ENCODE results near the gene DHCR7.

The DHCR7 gene, protein sequence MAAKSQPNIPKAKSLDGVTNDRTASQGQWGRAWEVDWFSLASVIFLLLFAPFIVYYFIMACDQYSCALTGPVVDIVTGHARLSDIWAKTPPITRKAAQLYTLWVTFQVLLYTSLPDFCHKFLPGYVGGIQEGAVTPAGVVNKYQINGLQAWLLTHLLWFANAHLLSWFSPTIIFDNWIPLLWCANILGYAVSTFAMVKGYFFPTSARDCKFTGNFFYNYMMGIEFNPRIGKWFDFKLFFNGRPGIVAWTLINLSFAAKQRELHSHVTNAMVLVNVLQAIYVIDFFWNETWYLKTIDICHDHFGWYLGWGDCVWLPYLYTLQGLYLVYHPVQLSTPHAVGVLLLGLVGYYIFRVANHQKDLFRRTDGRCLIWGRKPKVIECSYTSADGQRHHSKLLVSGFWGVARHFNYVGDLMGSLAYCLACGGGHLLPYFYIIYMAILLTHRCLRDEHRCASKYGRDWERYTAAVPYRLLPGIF

DNA sequence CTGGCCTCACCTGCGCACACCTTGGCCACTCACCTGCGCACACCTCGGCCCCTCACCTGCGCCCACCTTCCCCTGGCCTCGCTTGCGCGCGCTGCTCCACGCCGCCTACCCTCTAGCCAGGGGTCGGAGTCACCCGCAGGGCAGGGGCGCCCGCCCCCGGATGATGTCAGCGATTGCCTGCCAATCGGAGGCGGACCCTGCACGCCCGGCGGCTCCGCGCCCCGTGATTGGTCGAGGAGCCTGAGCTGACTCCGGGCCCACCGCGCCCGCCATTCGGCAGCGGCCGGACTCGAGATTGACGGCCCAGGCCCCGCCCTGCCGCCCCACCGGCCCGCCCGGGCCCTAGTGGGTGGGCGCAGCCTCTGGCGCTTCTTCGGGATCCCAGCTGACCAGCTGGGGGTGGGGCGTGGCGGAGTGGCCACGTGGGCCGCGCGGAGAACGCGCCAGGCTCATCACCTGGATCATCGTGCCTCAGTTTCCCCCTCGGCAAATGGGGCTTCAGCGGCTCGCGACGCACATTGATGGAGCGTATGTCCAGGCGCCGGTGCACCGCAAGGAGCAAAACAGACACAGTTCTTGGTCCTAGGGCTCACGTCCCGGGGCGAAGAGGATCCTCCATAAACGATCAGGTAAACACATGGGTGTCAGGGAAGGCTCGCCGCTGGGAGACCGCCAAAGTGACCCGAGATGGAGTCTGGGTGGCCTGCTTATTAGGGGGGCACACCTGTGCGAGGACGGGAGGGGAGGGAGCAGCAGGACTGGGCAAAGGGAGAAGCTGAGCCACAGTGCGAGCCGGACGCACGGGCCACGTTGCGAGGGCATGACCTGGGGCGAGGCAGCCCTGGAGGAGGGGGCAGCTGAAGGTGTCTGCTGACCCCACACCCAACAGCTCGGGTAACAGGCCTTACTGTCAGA is at the start of gene DHCR7:
TSS of gene DHCR7 (minus strand) at position 137 of the 915 bp plus-strand sequence. CDS start 3,441 bp downstream, outside the sequence.
- DNase-seq, result peak; percentile 86

DNA sequence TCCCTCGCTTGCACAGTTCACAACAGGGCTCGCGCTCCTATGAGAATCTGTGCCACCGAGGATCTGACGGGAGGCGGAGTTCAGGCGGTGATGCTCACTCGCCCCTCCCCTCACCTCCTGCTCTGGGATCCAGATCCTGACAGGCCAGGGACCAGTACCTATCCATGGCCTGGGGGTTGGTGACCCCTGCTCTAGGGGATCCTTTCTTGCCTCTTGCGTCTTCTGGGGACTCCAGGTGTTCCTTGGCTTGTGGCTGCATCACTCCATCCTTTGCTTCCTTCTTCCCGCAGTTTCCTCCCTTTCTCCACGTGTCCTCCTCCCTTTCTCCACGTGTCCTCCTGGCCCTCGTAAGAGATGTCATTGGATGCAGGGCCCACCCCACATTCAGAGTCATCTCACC is 48.2 kb upstream of the DHCR7 start:
- DNase-seq, result no peak

DNA sequence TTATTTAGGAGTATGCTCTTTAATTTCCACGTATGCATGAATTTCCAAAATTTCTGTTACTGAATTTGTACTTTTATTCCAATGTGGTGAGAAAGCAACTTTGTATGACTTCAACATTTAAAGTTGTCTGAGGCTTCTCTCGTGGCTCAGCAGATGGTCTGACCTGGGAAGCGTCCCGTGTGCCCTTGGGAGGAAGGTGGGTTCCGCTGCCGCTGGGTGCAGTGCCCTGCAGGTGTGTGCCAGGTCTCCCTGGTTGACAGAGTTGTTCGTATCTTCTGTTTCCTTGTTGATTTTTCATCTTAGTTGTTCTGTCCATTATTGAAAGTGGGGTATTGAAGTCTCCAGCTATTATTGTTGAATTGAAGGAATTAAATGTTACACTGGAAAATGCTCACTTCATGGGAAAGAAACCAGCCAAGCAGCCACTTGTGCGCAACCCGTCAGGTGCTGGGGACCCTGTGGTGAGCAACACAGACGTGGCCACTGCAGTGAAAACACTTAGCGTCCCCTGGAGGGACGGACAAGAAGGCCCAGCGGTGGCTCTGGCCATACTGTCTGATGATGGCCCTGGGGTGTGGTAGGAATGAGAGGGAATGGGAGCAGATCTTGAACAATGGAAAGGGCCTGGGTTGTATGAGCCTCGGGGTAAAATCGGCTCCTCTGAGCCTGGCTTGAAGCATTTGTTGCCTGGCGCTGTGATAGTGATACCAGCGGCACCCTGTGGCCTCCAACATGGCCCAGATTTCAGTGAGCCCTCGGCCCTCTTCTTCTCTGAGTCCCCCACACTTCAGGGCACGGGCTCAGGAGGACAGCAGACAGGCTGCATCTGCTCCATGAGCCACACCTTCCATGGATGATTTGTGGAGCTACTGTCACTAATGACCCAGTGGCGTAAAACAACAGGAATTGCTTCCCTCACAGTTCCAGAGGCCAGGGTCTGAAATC is 47.4 kb upstream of the DHCR7 start:
- DNase-seq, result no peak

DNA sequence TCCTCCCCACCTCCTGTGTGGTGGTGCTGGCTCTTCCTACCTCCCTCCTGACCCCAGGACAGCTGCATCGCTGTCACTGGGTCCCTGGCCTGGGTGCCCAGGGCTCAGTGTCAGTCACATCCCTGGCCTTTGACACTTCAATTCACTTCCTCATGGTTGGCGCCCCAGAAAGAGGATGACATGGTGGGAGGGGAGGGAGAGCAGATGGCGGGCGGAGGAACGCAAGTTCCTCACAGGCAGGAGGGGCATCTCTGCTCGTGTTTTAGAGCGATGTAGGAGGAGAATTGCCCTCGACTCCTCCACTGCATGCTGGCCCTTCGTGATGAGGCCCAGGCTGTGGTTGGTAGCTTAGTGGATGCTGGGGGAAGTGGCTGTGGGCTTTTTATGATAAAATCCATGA is 43.7 kb upstream of the DHCR7 start:
- DNase-seq, result no peak

DNA sequence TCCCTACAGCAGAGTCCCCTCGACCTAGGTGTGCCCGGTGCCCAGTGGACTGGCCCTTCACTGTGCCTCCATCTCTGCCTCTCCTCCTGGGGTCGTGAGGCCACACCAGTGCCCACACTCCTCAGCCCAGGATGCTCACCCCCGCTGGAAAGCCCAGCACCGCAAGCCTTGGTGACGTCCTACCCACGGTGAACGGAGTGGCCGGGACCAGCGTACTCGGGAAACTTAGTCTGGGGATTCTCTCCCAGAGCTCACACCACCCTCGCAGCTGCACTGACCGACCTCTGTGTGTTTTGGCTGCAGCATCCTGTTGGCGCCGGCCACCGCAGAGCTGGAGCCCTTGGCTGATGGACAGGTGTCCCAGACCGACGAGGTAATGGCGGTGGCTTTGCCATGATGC is 43.3 kb upstream of the DHCR7 start:
- no peak for DNase-seq

DNA sequence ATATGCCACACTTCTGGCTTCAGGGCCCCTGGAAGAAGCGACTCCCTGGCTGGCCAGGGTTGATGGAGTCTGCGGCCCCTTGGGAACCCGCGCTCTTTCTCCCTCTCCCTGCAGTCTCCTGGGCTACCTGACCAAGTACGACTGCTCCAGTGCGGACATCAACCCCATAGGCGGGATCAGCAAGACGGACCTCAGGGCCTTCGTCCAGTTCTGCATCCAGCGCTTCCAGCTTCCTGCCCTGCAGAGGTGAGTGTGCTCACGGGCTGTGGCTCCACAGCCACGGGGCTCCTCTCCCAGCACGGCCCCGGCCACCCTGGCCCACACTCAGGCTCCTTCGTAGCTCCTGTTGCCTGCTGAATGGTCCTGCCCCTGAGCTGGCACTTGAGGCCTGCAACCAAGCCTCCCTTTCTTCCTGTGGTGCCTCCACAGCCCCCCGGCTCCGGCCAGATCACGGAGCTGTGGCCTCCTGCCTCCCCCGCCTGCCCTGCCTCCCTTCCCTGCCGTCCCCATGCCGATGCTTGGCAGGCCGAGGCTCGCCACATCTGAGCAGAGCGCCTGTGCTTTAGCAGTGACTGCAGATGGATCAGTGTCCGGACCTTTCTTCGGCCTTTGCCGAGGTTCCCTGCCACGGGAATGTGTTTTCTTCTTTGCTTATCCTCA is 42.7 kb upstream of the DHCR7 start:
- no peak for DNase-seq

DNA sequence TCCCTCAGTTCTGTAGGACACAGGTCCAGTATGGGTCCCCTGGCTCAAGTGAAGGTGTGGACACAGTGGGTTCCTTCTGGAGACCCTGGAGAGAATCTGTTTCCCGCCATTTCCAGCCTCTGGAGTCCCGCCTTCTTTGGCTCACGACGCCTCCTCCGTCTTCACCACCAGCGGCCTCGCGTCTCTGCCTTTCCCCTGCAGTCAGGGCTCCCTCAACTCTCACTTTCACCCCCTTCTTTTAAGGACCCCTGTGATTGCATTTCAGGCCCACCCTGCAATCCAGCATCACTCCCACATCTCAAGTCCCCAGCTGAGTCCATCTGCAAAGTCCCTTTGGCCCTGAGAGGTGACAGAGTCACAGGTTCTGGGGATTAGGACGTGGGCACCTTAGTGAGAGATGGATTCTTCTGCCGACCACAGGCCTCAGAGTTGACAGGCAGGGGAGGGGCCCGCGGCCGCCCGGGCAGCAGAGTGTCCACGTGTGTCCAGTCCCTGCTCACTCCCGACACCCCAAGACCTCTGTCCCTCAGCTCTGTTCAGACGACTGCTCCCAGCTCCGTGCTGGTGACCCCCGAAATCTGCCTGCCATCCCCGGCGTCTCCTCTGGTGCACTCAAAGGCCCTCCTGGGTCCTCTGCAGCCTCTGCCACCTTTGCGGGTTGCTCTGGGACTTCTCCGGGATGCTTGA is 42.0 kb upstream of the DHCR7 start:
- no peak for DNase-seq

DNA sequence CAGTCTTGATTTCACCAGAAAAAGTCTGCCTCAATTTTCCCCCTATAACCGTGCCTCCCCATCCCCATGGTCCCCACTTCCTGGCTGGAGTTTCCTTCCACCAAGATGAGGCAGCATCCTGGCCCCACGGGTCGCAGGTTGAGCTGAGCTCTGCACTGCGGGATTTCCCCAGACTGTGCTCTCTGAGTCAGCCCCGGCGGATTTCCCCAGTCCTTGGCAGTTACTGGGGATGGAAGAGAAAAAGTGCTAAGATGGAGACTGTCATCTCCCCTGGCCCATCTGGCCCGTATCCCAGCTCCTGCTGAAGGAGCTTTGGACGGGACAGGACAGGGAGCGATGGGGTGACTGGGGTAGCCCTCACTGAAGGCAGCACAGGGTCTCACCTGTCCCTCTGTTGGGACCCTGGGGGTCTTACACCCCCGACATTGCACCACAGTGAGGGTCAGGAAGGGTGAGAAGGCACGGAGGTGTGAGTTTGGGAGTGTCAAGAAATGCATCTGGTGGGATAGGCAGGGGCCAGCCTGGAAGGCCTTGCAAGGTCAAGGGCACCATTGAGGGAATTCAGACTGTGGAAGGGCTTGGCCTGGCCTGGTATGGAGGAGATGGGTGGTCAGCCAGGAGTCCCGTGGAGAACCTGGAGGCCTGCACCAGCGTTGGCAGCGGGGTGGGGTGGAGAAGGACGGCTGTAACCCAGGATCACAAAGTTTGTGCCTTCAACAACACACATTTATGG is 41.3 kb upstream of the DHCR7 start:
- DNase-seq, result no peak

DNA sequence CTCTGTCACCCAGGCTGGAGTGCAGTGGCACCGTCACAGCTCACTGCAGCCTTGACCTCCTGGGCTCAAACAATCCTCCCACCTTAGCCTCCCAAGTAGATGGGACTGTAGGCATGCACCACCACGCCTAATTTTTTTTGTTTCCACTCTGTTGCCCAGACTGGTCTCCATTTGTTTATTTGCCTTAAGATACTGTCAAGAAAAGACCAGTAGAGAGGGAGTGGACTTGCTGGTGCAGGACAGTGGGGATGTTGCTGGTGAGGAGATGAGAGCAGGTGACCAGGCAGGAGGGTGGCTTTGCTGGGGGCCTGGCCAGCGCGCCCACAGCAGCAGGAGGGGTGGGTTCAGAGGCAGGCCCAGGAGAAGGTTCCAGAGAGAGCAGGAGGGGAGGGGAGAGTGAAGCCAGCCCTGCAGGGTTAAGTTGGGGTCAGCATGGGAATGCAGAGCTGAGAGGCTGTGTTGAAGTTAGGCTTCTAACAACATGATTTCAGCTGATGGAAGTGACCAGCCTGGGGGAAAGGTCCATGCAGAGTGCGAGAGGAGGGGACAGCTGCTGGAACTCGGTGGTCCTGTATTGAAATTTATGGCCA is 40.6 kb upstream of the DHCR7 start:
- no peak for DNase-seq

DNA sequence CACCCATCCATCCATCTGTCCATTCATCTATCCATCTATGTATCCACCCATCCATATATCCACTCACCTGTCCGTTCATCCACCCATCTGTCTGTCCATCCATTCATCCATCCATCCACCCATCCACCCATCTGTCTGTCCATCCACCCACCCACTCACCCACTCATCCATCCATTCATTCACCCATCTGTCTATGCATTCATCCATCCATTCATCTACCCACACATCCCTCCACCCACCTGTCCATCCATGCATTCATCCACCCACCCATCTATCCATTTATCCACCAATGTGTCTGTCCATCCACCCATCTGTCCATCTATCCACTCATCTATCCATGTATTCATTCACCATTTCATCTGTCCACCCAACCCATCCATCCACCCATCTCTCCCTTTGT is 38.1 kb upstream of the DHCR7 start:
- no peak for DNase-seq

DNA sequence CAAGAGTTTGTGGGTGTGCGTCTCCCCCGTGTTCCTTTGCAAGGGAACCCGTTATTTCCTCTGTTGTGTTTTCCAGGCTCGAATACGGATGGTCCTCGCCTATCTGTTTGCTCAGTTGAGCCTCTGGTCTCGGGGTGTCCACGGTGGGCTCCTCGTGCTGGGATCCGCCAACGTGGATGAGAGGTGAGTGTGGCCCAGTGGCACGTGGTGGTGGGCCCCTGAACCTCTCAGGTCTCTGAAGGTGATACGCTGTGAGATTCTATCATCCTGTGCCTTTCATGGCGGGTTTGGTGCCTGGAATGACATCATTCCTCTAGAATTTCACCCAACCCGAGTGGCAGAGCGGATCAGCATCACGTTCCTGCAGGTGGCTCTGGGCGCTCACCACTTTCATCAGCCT is 37.3 kb upstream of the DHCR7 start:
- no peak for DNase-seq

DNA sequence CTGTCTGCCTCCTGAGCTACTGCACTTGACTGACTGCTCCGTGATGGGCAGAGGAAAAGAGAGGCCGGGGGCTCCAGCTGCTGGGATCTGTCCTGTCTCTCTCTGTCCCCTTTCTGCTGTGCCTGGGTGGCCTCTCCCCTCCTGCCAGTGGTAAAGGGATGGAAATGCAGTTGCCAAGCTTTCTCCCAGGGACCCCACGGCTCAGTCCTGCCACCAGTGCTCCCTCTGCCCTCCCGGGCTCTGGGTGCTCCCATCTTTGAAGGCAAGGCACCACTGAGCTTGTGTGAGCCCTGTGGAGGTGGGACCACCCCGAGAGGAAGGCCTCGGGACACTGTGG is 36.8 kb upstream of the DHCR7 start:
- DNase-seq, result no peak

DNA sequence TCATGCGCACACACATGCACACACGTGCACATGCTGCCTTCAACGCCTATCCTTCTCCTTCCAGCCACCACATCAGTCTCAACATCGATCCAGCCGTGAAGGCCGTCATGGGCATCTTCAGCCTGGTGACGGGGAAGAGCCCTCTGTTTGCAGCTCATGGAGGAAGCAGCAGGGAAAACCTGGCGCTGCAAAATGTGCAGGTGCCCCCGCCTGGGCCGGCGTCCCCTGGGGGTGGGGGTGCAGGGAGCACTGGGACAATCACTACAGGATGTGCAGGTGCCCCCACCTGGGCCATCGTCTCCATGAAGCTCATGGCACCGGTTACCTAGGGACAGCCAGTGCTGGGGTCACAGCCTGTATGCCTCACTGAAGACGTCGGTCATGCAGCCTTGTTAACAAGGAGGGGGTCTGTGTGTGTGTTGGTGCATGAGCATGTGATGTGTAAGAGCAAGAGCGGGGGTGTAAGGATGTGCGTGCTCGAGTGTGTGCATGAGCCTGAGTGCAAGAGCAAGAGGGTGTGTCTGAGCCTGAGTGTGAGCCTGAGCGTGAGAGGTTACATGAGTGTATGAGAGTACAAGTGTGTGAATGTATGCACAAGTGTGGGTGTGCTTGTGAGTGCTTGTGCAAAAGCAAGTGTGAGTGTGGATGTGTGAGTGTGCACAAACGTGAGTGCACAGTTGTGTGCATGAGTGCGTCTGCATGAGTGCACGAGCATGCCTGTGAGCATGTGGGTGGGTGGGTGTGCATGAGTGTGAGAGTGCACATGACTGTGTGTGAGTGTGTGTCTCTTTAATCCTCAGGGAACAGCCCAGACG is 36.3 kb upstream of the DHCR7 start:
- no peak for DNase-seq

DNA sequence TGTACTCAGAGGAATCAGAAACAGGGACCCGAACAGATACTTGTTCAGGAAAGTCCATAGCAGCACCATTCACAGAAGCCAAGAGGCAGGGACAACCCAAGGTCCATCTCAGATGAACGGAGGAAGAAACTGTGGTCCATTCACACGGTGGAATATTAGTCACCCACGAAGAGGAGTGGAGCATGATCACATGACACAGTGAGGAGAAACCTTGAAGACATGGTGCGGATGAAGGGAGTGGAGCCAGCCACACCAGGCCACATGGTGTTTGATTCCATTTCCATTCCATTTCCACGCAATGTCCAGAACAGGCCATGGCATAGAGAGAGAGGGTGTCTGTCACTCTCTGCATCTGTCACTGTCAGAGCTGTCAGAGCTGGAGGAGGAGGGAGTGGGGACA is 35.5 kb upstream of the DHCR7 start:
- no peak for DNase-seq

DNA sequence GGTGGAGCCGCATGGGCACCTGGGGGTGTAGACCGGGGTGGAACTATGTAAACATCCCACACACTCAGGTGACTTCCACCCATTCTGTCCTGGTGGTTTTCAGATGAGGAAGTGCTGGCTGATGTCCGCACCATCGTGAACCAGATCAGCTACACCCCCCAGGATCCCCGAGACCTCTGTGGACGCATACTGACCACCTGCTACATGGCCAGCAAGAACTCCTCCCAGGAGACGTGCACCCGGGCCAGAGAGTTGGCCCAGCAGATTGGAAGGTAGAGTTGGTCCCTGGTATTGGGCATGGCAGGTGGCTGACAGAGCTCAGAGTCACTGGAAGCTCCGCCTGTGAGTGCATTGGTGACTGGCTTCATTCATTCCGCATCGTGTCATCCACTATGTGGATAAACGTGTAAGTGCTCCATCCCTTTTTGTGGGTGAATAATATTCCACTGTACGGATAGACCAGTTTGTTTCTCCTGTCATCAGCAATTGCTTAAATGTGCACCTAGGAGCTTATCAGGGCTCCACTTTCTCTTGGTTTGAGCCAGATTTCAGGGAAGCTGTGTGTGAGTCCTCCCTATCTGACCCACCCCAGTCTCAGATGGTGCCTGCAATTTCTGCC is 34.7 kb upstream of the DHCR7 start:
- DNase-seq, result no peak

DNA sequence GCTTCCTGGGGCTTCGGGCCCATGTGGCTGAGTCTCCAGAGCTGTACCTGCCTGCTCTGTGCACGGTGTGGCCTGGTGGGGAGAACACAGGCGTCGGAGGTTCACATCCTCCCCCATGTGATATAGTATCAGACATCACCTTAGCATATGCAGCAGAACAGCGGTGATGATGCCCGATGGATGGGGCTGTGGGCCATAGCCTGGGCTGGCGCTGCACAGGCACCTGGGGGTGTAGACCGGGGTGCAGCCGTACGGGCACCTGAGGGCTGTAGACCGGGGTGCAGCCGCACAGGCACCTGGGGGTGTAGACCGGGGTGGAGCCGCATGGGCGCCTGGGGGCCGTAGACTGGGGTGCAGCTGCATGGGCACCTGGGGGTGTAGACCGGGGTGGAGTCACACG is 34.0 kb upstream of the DHCR7 start:
- no peak for DNase-seq

DNA sequence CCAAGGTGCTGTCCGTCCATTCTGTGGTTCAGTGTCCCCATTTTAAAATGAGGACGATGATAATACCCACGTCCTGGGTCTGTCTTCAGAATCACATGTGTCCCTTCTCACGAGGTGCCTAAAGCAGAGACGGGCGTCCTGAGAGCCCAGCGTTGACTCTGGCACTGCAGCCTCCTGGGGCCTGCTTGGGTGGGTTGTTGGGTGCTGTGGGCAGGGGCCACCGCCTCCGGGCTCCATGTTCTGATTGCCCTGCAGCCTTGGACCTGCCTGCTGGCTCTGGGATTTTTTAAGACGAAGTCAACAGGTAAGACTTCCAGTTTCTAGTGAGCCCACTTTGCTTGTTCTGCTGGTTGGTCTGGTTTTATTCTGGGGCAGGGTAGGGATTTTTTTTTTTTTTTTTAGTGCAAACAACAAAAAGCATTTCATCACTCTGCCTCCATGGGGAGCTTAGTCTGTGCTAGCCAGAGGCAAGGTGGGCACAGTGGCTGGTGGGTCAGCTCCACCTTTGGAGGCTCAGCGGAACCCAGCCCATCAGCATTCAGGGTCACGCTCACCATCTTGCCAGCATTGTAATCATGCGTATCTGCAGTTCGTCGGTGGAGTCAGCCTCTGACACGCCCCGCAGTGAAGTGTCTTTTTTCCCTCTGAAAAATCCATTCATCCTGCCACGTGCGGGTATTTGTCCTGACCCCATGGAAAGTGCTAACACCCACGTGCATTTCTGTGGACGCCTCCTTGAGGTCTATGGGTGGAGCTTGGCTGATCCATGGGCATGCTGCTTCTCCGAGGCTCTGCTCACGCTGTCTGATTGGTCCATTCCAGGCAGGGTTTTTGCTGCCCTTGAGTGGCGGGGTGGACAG is 33.1 kb upstream of the DHCR7 start:
- no peak for DNase-seq

DNA sequence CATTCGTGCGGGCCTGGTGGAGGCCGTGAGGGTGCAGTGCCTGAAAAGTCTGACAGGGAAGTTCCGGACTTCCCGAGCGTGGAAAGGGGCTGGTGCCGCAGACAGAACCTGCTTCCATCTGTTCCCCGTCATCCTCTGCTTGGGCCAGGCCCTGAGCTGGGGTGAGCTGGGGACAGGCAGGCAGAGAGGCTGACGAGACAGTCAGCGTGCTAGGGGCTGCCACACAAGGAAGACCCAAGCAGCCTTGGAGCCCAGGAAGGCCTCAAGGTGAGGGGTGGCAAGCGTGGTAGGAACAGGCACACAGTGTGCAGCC is 30.3 kb upstream of the DHCR7 start:
- DNase-seq, result no peak
